WTC11 (cell line): Measurements from ENCODE around the gene IGSF5.

Experiments used
- CTCF ChIP-seq: fragments of 200-600 bp; IDR thresholded peaks from 2 replicates; pipeline ENCODE4 v1.8.0; 2022; ENCODE audit warnings: antibody characterized with exemption
- ELF4 ChIP-seq: sonication (generic); formaldehyde crosslinking; IDR thresholded peaks from 2 replicates; pipeline ENCODE4 v1.8.1; 2022; ENCODE audit warnings: low read depth, mild to moderate bottlenecking, moderate library complexity, missing genetic modification reagents
- GTF2I ChIP-seq: fragments of 250-450 bp; sonication (Bioruptor Pico); conservative IDR thresholded peaks from 2 replicates; pipeline ENCODE4 v1.4.0; 2021; ENCODE audit warnings: mild to moderate bottlenecking
- HMGXB4 ChIP-seq: sonication (generic); formaldehyde crosslinking; IDR thresholded peaks from 2 replicates; pipeline ENCODE4 v1.8.1; 2023; ENCODE audit warnings: mild to moderate bottlenecking, moderate library complexity, missing genetic modification reagents
- JUN ChIP-seq: sonication (generic); formaldehyde crosslinking; IDR thresholded peaks from 2 replicates; pipeline ENCODE4 v1.8.0; 2023; ENCODE audit warnings: mild to moderate bottlenecking, missing genetic modification reagents
- MAX ChIP-seq: sonication (generic); formaldehyde crosslinking; IDR thresholded peaks from 2 replicates; pipeline ENCODE4 v1.8.0; 2022; ENCODE audit warnings: mild to moderate bottlenecking, missing genetic modification reagents
- MXD4 ChIP-seq: fragments of 250-450 bp; sonication (Bioruptor Pico); IDR thresholded peaks from 2 replicates; pipeline ENCODE4 v1.8.0; 2021; ENCODE audit warnings: mild to moderate bottlenecking, moderate library complexity, borderline replicate concordance
- NR3C1 ChIP-seq: sonication (generic); formaldehyde crosslinking; conservative IDR thresholded peaks from 2 replicates; pipeline ENCODE4 v1.8.1; 2023; ENCODE audit warnings: low read depth, mild to moderate bottlenecking, missing genetic modification reagents
- PRDM15 ChIP-seq: sonication (generic); formaldehyde crosslinking; IDR thresholded peaks from 2 replicates; pipeline ENCODE4 v1.8.0; 2022; ENCODE audit warnings: missing genetic modification reagents
- SMAD3 ChIP-seq: sonication (generic); formaldehyde crosslinking; IDR thresholded peaks from 2 replicates; pipeline ENCODE4 v1.8.0; 2022; ENCODE audit warnings: missing genetic modification reagents, mild to moderate bottlenecking, borderline replicate concordance
- SP1 ChIP-seq: sonication (generic); formaldehyde crosslinking; conservative IDR thresholded peaks from 2 replicates; pipeline ENCODE4 v1.8.1; 2022; ENCODE audit warnings: missing genetic modification reagents

- TF ChIP-seq CTCF (no peak), MAX (CRISPR knock-in tag) (no peak), NR3C1 (CRISPR knock-in tag) (no peak), SMAD3 (no peak), HMGXB4 (CRISPR knock-in tag) (no peak), JUN (CRISPR knock-in tag) (no peak), MXD4 (CRISPR knock-in tag) (no peak), SP1 (CRISPR knock-in tag) (no peak), GTF2I (CRISPR knock-in tag) (no peak), PRDM15 (CRISPR knock-in tag) (no peak), ELF4 (no peak)
Measured at GRCh38 chr21:39840373-39841097, 95.6 kb downstream of the IGSF5 start.
